ENCODE data around the gene SLAMF8.

GRCh38 chr1:159831412-159832141 is 4.9 kb downstream of the SLAMF8 start:
- TF ChIP-seq, protein P1, sequence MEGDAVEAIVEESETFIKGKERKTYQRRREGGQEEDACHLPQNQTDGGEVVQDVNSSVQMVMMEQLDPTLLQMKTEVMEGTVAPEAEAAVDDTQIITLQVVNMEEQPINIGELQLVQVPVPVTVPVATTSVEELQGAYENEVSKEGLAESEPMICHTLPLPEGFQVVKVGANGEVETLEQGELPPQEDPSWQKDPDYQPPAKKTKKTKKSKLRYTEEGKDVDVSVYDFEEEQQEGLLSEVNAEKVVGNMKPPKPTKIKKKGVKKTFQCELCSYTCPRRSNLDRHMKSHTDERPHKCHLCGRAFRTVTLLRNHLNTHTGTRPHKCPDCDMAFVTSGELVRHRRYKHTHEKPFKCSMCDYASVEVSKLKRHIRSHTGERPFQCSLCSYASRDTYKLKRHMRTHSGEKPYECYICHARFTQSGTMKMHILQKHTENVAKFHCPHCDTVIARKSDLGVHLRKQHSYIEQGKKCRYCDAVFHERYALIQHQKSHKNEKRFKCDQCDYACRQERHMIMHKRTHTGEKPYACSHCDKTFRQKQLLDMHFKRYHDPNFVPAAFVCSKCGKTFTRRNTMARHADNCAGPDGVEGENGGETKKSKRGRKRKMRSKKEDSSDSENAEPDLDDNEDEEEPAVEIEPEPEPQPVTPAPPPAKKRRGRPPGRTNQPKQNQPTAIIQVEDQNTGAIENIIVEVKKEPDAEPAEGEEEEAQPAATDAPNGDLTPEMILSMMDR (IDR thresholded peaks at IDR 0.05) = no peak
- TF ChIP-seq POLR2AphosphoS5 (IDR thresholded peaks at IDR 0.05; ENCODE audit: low read depth, low read length) (no peak), REST (IDR thresholded peaks at IDR 0.05; ENCODE audit: insufficient read depth in 1 of 2, low read depth in 2 of 2, low read length in 1 of 2) (no peak), SIN3A (IDR thresholded peaks at IDR 0.05; ENCODE audit: borderline replicate concordance, insufficient read depth, low read depth, low read length) (no peak)

Data from Panc1 (cell line).